Measurements from ENCODE around the gene MXD1. TPM values are rescaled to one million over a fixed set of nuclear protein-coding genes. Genes with fewer than 3 reads are reported as not detected.
A peak's percentile ranks its signal among the peaks of the same experiment; 100 is the strongest.

Gene MXD1
- total and polyA plus RNA-seq, 2 of the 4 experiments (the other 2 are of a cell fraction): 2.0 to 3.7 TPM

DNA sequence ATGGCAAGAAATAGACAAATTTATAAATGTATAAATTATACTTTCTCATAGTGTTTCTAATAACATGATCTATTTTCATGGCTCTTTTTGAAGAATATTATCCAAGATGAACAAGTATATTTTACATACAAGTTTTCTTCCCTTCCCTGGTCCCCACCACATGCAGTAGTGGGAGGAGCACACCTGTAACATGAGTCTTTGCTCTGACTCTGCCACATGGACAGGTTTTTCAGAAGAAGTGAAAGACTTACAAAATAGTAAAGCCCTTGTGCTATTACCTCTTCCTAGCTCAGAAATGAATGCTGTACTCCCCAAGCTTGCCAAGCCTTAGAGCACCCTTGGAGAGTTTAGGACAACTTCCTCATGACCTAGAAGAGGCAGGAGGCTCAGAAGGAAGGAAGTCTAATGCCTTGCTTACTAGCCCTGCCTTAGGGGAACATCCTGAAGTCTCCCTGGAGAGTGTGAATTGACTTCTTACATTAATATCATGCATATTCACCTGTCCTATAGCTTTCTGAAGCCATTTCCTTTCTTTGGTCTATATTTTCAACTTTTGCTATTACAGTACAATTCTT lies 18.4 kb downstream of the MXD1 start:
- Histone ChIP-seq H2BK5ac (ENCODE audit: low read depth, low read length, poor library complexity, severe bottlenecking) (peak overlapping the region; percentile 36), H2BK20ac (ENCODE audit: low read depth, low read length) (peak overlapping the region; percentile 34), H3K14ac (replicated peaks; ENCODE audit: low read depth, low read length) (0 out of 2 replicates have a peak overlapping the region, but pooled peaks have one; percentile 15), H3K9ac (ENCODE audit: low read depth, low read length) (no peak overlapping the region), H4K8ac (ENCODE audit: low read depth in 2 of 2, low read length in 2 of 2) (no peak overlapping the region), H4K20me1 (ENCODE audit: insufficient read depth, low read length) (no peaks in the 10 kb centered on the region), H3K23ac (ENCODE audit: low read depth, low read length) (peak overlapping the region; percentile 80; the same call in 1 of the 2 replicates), H3K27me3 (ENCODE audit: control insufficient read depth, insufficient read depth, low read length) (no peaks in the 10 kb centered on the region), H2AK9ac (replicated peaks; ENCODE audit: low read depth, low read length, poor library complexity) (no peak overlapping the region), H3K4ac (ENCODE audit: low read depth, low read length) (peak overlapping the region; percentile 51; the same call in 1 of the 2 replicates), H4K5ac (ENCODE audit: low read depth, low read length) (no peak overlapping the region), H3K56ac (ENCODE audit: extremely low read depth, insufficient read depth, low read length) (no peak overlapping the region; the same call in 1 of the 2 replicates), H2AK5ac (ENCODE audit: low read depth, low read length) (peak overlapping the region; percentile 56; the same call in 1 of the 2 replicates), H3K4me3 (ENCODE audit: insufficient read depth, low read depth, low read length) (no peak overlapping the region), H3K9me3 (ENCODE audit: control insufficient read depth, insufficient read depth, low read length) (no peaks in the 10 kb centered on the region), H3K79me1 (ENCODE audit: low read depth in 1 of 2, low read length in 2 of 2) (peaks cover 14 to 21% of the 10 kb centered on the region in 2 experiments), H3K27ac (ENCODE audit: insufficient read depth, low read length) (peak overlapping the region; percentile 4; the same call in 1 of the 2 replicates), H3K4me1 (ENCODE audit: control insufficient read depth, insufficient read depth, low read length) (peaks cover 11% of the 10 kb centered on the region), H3K9me1 (ENCODE audit: insufficient read depth, low read length) (peaks cover 16% of the 10 kb centered on the region), H3K36me3 (ENCODE audit: control insufficient read depth, insufficient read depth, low read length) (peaks cover 21% of the 10 kb centered on the region), H2BK15ac (ENCODE audit: low read depth, low read length) (peak overlapping the region; percentile 39; the same call in 1 of the 3 replicates), H2AFZ (replicated peaks; ENCODE audit: low read length, poor library complexity) (no peak overlapping the region), H3K4me2 (ENCODE audit: low read depth, low read length) (peak overlapping the region; percentile 39; the same call in 1 of the 2 replicates), H2BK120ac (ENCODE audit: low read depth, low read length) (peak overlapping the region; percentile 66), H4K91ac (ENCODE audit: insufficient read depth, low read depth, low read length) (peak overlapping the region; percentile 34), H3K18ac (ENCODE audit: low read depth, low read length) (no peak overlapping the region)
- TF ChIP-seq RAD21 (IDR thresholded peaks at IDR 0.05; ENCODE audit: low read length): no peak
- no peak for TF ChIP-seq MAZ (IDR thresholded peaks at IDR 0.05; ENCODE audit: borderline replicate concordance, low read depth, low read length)
- dilution Hi-C loops (cut with HindIII; ENCODE audit: low sequenced_read_pairs, unreplicated experiment) (no loop called here), intact Hi-C loops (cut with micrococcal nuclease) (loop anchor here (5.0 kb wide), 2 partner anchors 139 to 209 kb away; no protein-coding TSS in a partner anchor), in situ Hi-C loops (cut with MboI; ENCODE audit: low sequenced_read_pairs) (no loop called here)
- no peak for ATAC-seq (ENCODE audit: low read depth)
- POLR2A ChIA-PET (ENCODE audit: unreplicated experiment): interaction anchor here (0.6 kb wide), 1 partner anchor 279 kb away, joined by 3 read pairs; no protein-coding TSS in a partner anchor
- CTCF ChIA-PET: interaction anchor here (2.0 kb wide), 1 partner anchor 138 kb away, joined by 6 read pairs; no protein-coding TSS in a partner anchor
- BruUV-seq (replicated peaks): no TSS peak
- no peak for DNase-seq
